MM.1S (cell line): ENCODE data around the gene TULP4.

Experiments used
- DNase-seq: peaks from one replicate; pipeline ENCODE4 v3.0.0-alpha.2; 2015
- H2AFZ ChIP-seq: fragments of 300-600 bp; sonication (generic); 2 replicates; pipeline ENCODE4 v1.6.0; 2016; ENCODE audit warnings: antibody characterized with exemption, low read length
- H3F3A ChIP-seq: fragments of 300-600 bp; sonication (generic); 2 replicates; pipeline ENCODE4 v1.6.1; 2016; ENCODE audit warnings: mild to moderate bottlenecking, antibody characterized with exemption, low read length, moderate library complexity, mixed read lengths; ENCODE audit not compliant: insufficient read depth
- H3K27ac ChIP-seq: fragments of 300-600 bp; sonication (generic); 2 replicates; pipeline ENCODE4 v1.5.1; 2016; ENCODE audit warnings: mild to moderate bottlenecking, low read length
- H3K27me3 ChIP-seq: fragments of 300-600 bp; sonication (generic); replicated peaks from 2 replicates; pipeline ENCODE4 v1.6.0; 2016; ENCODE audit warnings: low read length; ENCODE audit not compliant: insufficient read depth
- H3K36me3 ChIP-seq: fragments of 300-600 bp; sonication (generic); replicated peaks from 2 replicates; pipeline ENCODE4 v1.6.1; 2016; ENCODE audit warnings: mild to moderate bottlenecking, low read length, mixed read lengths; ENCODE audit not compliant: insufficient read depth
- H3K4me1 ChIP-seq: fragments of 300-600 bp; sonication (generic); 2 replicates; pipeline ENCODE4 v1.6.1; 2016; ENCODE audit warnings: low read length, mixed read lengths
- H3K4me2 ChIP-seq: fragments of 300-600 bp; sonication (generic); 2 replicates; pipeline ENCODE4 v1.6.0; 2016; ENCODE audit warnings: low read depth, low read length
- H3K4me3 ChIP-seq: fragments of 300-600 bp; sonication (generic); 2 replicates; pipeline ENCODE4 v1.5.1; 2016; ENCODE audit warnings: low read length, mixed read lengths
- H3K79me2 ChIP-seq: fragments of 300-600 bp; sonication (generic); 2 replicates; pipeline ENCODE4 v1.6.1; 2016; ENCODE audit warnings: mixed run types, low read length, mixed read lengths
- H3K9ac ChIP-seq: fragments of 300-600 bp; sonication (generic); 2 replicates; pipeline ENCODE4 v1.6.1; 2016; ENCODE audit warnings: low read length, mixed read lengths
- H3K9me2 ChIP-seq: fragments of 300-600 bp; sonication (generic); replicated peaks from 2 replicates; pipeline ENCODE4 v1.6.1; 2016; ENCODE audit warnings: mild to moderate bottlenecking, low read length, mixed read lengths; ENCODE audit not compliant: insufficient read depth
- H3K9me3 ChIP-seq: fragments of 300-600 bp; sonication (generic); replicated peaks from 2 replicates; pipeline ENCODE4 v1.6.1; 2016; ENCODE audit warnings: mild to moderate bottlenecking, low read length, mixed read lengths; ENCODE audit not compliant: insufficient read depth
- H4K20me1 ChIP-seq: fragments of 300-600 bp; sonication (generic); 2 replicates; pipeline ENCODE4 v1.6.1; 2016; ENCODE audit warnings: mild to moderate bottlenecking, low read length, moderate library complexity, mixed read lengths; ENCODE audit not compliant: insufficient read depth
- CTCF ChIP-seq: fragments of 300-600 bp; sonication (generic); IDR thresholded peaks from 2 replicates; pipeline ENCODE4 v1.5.1; 2016; ENCODE audit warnings: antibody characterized with exemption, low read length, mixed read lengths
- EZH2 ChIP-seq: fragments of 300-600 bp; sonication (generic); optimal IDR thresholded peaks from 2 replicates; pipeline ENCODE3; 2017; ENCODE audit warnings: low read depth, mild to moderate bottlenecking, antibody characterized with exemption, low read length, mixed read lengths
- EZH2phosphoT487 ChIP-seq: fragments of 300-600 bp; sonication (generic); IDR thresholded peaks from 2 replicates; pipeline ENCODE4 v1.6.1; 2018; ENCODE audit warnings: antibody characterized with exemption, low read length

TULP4 gene

GRCh38 chr6:158279615-158280014, 32.6 kb upstream of the TULP4 start:
- Histone ChIP-seq H3K9me3 (no peaks in the 10 kb centered on the region), H2AFZ (no peak overlapping the region), H3K36me3 (no peaks in the 10 kb centered on the region), H3K4me2 (no peak overlapping the region), H3K4me3 (no peak overlapping the region), H3K9ac (no peak overlapping the region), H3F3A (peaks cover 14% of the 10 kb centered on the region), H3K79me2 (no peaks in the 10 kb centered on the region), H3K4me1 (peaks cover 10% of the 10 kb centered on the region), H3K27ac (no peak overlapping the region), H3K9me2 (no peaks in the 10 kb centered on the region), H4K20me1 (no peaks in the 10 kb centered on the region), H3K27me3 (no peaks in the 10 kb centered on the region)
- no peak for DNase-seq
- TF ChIP-seq EZH2phosphoT487 (no peak), CTCF (no peak), EZH2 (no peak)

GRCh38 chr6:158283304-158283980, 28.8 kb upstream of the TULP4 start:
- Histone ChIP-seq H3K9ac (peak overlapping the region; percentile 71), H3K4me2 (peak overlapping the region; percentile 76), H2AFZ (no peak overlapping the region), H3K9me3 (no peaks in the 10 kb centered on the region), H3K4me3 (peak overlapping the region; percentile 44), H3K27me3 (no peaks in the 10 kb centered on the region), H3K27ac (peak overlapping the region; percentile 94), H3F3A (peaks cover 18% of the 10 kb centered on the region), H3K4me1 (peaks cover 30% of the 10 kb centered on the region), H3K79me2 (no peaks in the 10 kb centered on the region), H3K36me3 (no peaks in the 10 kb centered on the region), H4K20me1 (no peaks in the 10 kb centered on the region), H3K9me2 (no peaks in the 10 kb centered on the region)
- peak; percentile 61 for DNase-seq
- TF ChIP-seq EZH2 (no peak), EZH2phosphoT487 (no peak), CTCF (no peak)

- Histone ChIP-seq H4K20me1 (no peaks in the 10 kb centered on the region), H3K79me2 (no peaks in the 10 kb centered on the region), H3K27ac (peak overlapping the region; percentile 94), H3K27me3 (no peaks in the 10 kb centered on the region), H3K9me2 (no peaks in the 10 kb centered on the region), H3K9ac (peak overlapping the region; percentile 71), H3K36me3 (no peaks in the 10 kb centered on the region), H3K4me3 (peak overlapping the region; percentile 44), H3F3A (peaks cover 18% of the 10 kb centered on the region), H2AFZ (no peak overlapping the region), H3K4me2 (peak overlapping the region; percentile 76), H3K4me1 (peaks cover 30% of the 10 kb centered on the region), H3K9me3 (no peaks in the 10 kb centered on the region)
- TF ChIP-seq EZH2 (no peak), EZH2phosphoT487 (no peak), CTCF (no peak)
- peak; percentile 74 for DNase-seq
Observed at GRCh38 chr6:158284007-158284875, 28.0 kb upstream of the TULP4 start.
